Endothelial cell of umbilical vein (primary cell): ENCODE measurements around the gene CDC42BPB.

Experiments
- MAX ChIP-seq: IDR thresholded peaks from 2 replicates; pipeline ENCODE4 v1.6.1; 2011; ENCODE audit not compliant: insufficient read depth, insufficient read length
- POLR2AphosphoS5 ChIP-seq: IDR thresholded peaks from 2 replicates; pipeline ENCODE4 v1.6.1; 2012; ENCODE audit warnings: low read depth, mild to moderate bottlenecking, control low read depth, low read length, moderate library complexity; ENCODE audit not compliant: insufficient read depth
- TF ChIP-seq, protein P1 (sequence below), 2 donors: IDR thresholded peaks; 1 replicate in 1 of 2; 2 replicates in 1 of 2; pipeline ENCODE4 v1.5.1; 2011; ENCODE audit warnings: low read length in 2 of 2, mild to moderate bottlenecking in 2 of 2, moderate library complexity in 2 of 2, control low read depth in 1 of 2, inconsistent platforms in 1 of 2, low read depth in 1 of 2; ENCODE audit not compliant: insufficient read depth in 1 of 2; ENCODE audit errors: extremely low read depth in 1 of 2

GRCh38 chr14:102927878-102928411 is 129.4 kb downstream of the CDC42BPB start:
- TF ChIP-seq, protein P1, sequence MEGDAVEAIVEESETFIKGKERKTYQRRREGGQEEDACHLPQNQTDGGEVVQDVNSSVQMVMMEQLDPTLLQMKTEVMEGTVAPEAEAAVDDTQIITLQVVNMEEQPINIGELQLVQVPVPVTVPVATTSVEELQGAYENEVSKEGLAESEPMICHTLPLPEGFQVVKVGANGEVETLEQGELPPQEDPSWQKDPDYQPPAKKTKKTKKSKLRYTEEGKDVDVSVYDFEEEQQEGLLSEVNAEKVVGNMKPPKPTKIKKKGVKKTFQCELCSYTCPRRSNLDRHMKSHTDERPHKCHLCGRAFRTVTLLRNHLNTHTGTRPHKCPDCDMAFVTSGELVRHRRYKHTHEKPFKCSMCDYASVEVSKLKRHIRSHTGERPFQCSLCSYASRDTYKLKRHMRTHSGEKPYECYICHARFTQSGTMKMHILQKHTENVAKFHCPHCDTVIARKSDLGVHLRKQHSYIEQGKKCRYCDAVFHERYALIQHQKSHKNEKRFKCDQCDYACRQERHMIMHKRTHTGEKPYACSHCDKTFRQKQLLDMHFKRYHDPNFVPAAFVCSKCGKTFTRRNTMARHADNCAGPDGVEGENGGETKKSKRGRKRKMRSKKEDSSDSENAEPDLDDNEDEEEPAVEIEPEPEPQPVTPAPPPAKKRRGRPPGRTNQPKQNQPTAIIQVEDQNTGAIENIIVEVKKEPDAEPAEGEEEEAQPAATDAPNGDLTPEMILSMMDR (IDR thresholded peaks at IDR 0.05; ENCODE audit: extremely low read depth in 1 of 2, insufficient read depth in 1 of 2, low read depth in 1 of 2, low read length in 2 of 2), result no peak
- no peak for TF ChIP-seq POLR2AphosphoS5
- no peak for TF ChIP-seq MAX
